GM18505 (cell line): ENCODE results near the gene TRIO.

Source experiments
- ATAC-seq: cut with Tn5 transposase; IDR thresholded peaks from one replicate; pipeline ENCODE4 v1.9.1; 2021; ENCODE audit not compliant: unreplicated experiment
- POLR2A ChIP-seq: IDR thresholded peaks from 4 replicates; pipeline ENCODE4 v1.6.1; 2011; ENCODE audit warnings: borderline replicate concordance; ENCODE audit not compliant: insufficient read depth, insufficient read length; ENCODE audit errors: extremely low read depth

The TRIO gene

DNA sequence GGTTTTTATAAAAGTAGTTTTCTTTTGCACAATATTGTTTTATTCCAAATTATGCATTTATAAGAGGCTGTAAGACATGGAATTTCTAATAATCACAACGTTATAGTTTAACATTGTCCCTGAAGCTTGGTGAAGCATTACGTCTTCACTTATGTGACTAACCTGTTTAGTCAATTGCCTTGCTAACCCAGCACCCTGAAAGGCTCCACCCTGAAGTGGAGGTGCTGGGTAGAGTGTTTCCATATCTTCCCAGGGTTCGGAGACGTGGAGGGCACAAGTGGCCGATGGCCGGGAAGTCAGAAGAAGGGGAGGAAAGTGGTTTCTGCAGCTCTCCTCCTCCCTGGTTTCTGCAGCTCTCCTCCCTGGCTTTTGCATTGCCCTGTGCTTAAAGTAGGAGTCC is 83.4 kb downstream of the TRIO start:
- no peak for ATAC-seq
- TF ChIP-seq POLR2A, result no peak

- no peak for TF ChIP-seq POLR2A
- ATAC-seq, result no peak
These were observed 83.8 kb downstream of the TRIO start for GRCh38 chr5:14226992-14227391.

DNA sequence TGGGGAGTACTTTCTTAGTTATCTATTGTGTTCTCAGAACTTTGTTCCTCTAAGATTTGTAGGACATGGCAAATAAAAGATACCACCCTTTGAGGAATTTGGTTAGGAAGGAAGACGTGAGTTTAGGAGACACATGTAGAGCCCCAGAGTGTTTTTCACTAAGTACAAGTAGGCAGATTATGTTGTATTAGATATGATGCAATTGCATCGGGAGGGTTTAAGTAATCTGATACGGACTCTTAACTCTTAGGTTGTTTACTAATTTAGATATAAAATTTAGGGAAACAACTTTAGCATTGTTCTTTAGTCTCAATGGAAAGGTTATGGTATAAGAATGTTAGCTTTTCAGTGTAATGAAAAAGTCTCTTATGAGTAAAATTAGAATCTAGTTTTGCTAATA is 84.4 kb downstream of the TRIO start:
- no peak for ATAC-seq
- TF ChIP-seq POLR2A, result no peak

DNA sequence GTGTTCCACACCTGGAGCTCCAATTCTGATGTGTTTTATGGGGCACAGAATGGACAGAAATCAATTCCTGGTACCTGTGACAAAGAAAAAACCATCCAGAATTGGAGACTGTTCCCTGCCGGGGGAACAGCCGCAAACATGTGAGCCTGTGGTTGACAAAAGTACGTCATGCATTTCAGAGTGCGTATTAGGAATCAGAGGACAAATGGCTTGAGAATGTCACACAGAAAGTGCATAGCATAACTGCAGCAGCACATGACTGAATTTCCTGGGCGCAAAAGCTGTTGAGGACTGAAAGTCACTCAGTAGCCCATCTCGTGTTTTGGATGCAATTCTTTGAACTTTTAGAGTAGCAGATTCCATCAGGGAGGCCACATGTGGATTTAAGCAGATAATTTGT is 85.1 kb downstream of the TRIO start:
- no peak for TF ChIP-seq POLR2A
- ATAC-seq, result no peak

- TF ChIP-seq POLR2A, result no peak
- no peak for ATAC-seq
These were observed 86.0 kb downstream of the TRIO start for GRCh38 chr5:14229181-14229580.

DNA sequence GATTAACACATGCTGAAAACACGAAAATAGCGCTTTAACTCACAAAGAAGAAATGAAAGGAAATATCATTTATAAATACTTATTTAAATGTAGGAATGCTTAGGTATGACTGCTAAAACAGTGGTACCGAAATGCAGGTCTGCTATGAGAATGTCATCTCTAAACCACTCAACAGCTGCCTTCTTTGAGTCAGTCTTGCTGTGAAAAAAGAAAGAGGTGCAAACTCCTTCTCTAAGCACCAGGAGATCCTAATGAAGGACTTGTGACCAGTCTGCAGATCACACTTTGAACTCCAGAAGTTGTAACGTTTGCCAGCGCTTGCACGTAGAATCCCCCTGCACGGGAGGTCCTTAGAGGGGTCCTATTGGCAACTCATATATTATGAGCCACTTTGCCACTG is 86.6 kb downstream of the TRIO start:
- no peak for ATAC-seq
- no peak for TF ChIP-seq POLR2A

- ATAC-seq, result no peak
- no peak for TF ChIP-seq POLR2A
These were observed 88.0 kb downstream of the TRIO start for GRCh38 chr5:14231156-14231555.

DNA sequence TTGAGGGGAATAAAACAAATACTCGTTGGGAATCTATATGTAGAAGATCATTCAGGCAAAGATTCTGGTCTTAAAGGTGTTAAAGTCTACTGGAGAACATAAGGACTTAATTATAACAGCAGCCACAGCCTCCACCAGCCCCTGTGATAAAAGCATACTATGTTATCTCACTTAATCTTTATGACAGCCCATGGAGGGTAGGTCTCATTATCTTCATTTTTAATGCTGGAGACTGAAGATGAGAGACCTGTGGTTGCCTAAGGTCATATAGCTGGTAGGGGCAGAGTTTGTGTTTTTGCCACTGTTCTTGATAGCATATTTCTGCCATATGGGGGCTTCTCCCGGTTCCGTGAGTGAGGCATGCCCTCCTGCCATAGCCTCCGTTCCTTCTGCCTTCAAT is 88.7 kb downstream of the TRIO start:
- no peak for ATAC-seq
- TF ChIP-seq POLR2A, result no peak

DNA sequence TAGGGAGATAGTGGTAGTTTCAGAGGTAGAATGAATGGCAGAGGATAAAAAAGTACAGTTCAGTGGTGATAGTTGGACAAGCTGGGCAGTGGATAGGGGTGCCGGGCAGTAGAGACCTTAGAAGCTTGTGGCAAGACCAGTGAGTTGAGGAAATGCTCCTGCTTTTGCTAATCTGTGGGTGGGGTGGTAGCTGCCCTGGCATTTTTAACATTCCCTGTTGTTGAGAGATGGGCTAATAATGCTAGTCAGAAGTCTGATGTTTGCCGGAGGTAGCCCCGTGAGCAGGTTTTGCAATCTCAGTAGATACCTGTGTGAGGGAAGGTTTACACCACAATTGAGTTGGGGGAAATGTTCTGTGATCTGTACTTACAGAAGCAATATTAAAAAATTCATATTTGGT is 91.1 kb downstream of the TRIO start:
- TF ChIP-seq POLR2A, result no peak
- no peak for ATAC-seq

- TF ChIP-seq POLR2A, result no peak
- ATAC-seq, result no peak
These were observed 92.7 kb downstream of the TRIO start for GRCh38 chr5:14235872-14236271.

GRCh38 chr5:14236757-14237156 is 93.6 kb downstream of the TRIO start:
- ATAC-seq, result no peak
- TF ChIP-seq POLR2A, result no peak

GRCh38 chr5:14237317-14238086 is 94.4 kb downstream of the TRIO start:
- no peak for ATAC-seq
- TF ChIP-seq POLR2A, result no peak

DNA sequence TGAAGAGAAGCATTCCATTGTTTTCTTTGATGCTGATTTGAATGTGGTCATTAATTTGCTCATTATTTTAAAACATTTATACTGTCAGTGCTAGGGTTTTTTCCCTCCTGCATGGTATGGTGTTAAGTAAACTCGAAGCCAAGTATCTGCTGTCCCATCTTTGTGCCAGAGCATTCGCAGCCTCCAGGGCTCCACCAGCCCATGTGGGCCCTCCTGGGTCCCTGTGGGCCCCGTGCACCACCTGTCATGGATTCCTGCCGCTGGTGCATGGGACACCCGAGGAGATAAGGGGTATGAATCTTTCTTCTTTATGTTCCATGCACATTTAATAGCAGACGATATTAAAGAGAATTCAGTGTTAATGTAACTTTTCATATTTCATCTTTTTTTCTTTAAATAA is 95.1 kb downstream of the TRIO start:
- no peak for ATAC-seq
- TF ChIP-seq POLR2A, result no peak

GRCh38 chr5:14239404-14239803 is 96.3 kb downstream of the TRIO start:
- ATAC-seq, result no peak
- no peak for TF ChIP-seq POLR2A

DNA sequence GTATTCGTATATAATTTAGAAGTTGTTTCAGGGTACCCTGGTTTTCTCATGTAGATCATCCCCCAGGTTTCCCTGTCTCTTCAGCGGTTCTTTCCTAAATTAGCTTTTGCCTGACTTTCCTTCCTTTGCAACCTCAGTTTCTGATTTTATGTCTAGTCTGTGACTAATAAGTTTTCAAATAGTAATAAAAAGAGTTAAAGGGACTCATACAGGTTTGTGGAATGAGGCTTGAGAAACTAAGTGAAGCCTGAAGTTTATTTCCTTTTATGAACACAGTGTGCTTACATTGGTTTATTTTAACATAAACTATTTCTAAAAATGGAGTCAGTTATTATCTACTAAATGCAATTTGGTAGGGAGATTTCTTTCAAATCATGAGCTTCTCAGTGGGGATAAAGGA is 96.8 kb downstream of the TRIO start:
- no peak for TF ChIP-seq POLR2A
- no peak for ATAC-seq
